Measurements from ENCODE around the gene CKM. TPM values are rescaled to one million over a fixed set of nuclear protein-coding genes. Genes with fewer than 3 reads are reported as not detected.
"Not testable (repeated sequence)": the region's sequence is repeated elsewhere in the genome, so short reads cannot be mapped to it uniquely, and the experiment has no call there.

Gene CKM
- total RNA-seq, 2 donors from 2014 or later = 0.29 TPM; not detected in 1

GRCh38 chr19:45344621-45345505, 22.2 kb upstream of the CKM start:
- DNase-seq (ENCODE audit: low spot score) (no peak), ATAC-seq (no peak)
- H3K4me1 Mint-ChIP-seq (ENCODE audit: low read depth in 2 of 2) = peaks cover 0 to 3% of the 10 kb centered on the region in 2 donors
- no peak overlapping the region for H3K4me3 Mint-ChIP-seq
- H3K36me3 Mint-ChIP-seq = no peaks in the 10 kb centered on the region
- H3K27ac Mint-ChIP-seq = no peak overlapping the region
- H3K27me3 Mint-ChIP-seq = peaks cover 6 to 10% of the 10 kb centered on the region in 2 donors
- no peaks in the 10 kb centered on the region for H3K9me3 Mint-ChIP-seq

GRCh38 chr19:45342911-45343310, 20.2 kb upstream of the CKM start:
- ATAC-seq (no peak), DNase-seq (ENCODE audit: low spot score) (no peak)
- Mint-ChIP-seq H3K27ac (no peak overlapping the region), H3K4me1 (ENCODE audit: low read depth in 2 of 2) (peaks cover 5 to 7% of the 10 kb centered on the region in 2 donors), H3K36me3 (no peaks in the 10 kb centered on the region), H3K9me3 (no peaks in the 10 kb centered on the region), H3K4me3 (no peak overlapping the region), H3K27me3 (peaks cover 8 to 17% of the 10 kb centered on the region in 2 donors)

GRCh38 chr19:45340899-45341453, 18.3 kb upstream of the CKM start:
- peaks cover 5 to 7% of the 10 kb centered on the region in 2 donors for H3K4me1 Mint-ChIP-seq (ENCODE audit: low read depth in 2 of 2)
- no peaks in the 10 kb centered on the region for H3K36me3 Mint-ChIP-seq
- ATAC-seq = no peak
- H3K4me3 Mint-ChIP-seq = no peak overlapping the region
- peaks cover 8 to 15% of the 10 kb centered on the region in 2 donors for H3K27me3 Mint-ChIP-seq
- no peak overlapping the region for H3K27ac Mint-ChIP-seq
- DNase-seq (ENCODE audit: low spot score) = no peak
- H3K9me3 Mint-ChIP-seq = no peaks in the 10 kb centered on the region

DNA sequence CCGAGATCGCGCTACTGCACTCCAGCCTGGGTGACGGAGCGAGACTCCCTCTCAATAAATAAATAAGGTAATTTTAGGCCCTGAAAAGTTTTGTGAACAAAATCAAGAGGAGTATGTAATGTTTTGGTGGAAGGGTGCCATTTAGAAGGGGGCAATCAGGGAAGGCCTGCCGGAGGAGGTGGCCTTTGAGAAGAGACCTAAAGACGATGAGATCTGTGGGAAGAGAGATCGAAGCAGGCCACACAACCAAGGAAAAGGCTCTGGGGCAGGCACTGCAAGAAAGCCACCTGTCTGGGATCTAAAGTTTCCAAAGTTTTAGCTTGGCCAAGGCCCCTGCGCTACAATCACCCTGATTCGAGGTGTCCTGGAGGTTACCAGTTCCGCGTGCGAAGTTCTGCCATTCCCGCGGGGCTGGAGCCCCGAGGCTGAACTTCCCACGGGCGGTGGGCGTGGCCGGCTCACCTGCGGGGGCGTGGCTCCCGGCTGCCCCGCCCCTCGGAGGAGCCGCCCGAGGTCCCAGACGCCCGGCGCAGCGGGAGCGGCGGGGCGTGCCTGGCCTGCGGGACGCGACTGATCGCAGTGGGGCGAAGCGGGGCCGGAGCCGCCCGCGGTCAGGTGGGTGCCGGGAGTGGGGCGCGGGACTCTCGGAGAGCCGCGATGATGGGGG, 17.7 kb upstream of the CKM start, which contains the start of gene KLC3:
Gene KLC3 (plus strand): TSS at position 519 of the 667 bp plus-strand sequence. CDS start 4,792 bp downstream, outside the sequence.
- peak within 1 kb of the TSS; percentile 75 for H3K4me3 Mint-ChIP-seq
- H3K27ac Mint-ChIP-seq = no peak within 1 kb of the TSS
- DNase-seq (ENCODE audit: low spot score) = no peak
- H3K4me1 Mint-ChIP-seq (ENCODE audit: low read depth in 2 of 2) = peaks cover 5 to 7% of the 10 kb centered on the region in 2 donors
- ATAC-seq = peak in 1 of 2 donors; percentile 56
- no peaks in the 10 kb centered on the region for H3K36me3 Mint-ChIP-seq
- H3K27me3 Mint-ChIP-seq = peaks cover 8 to 14% of the 10 kb centered on the region in 2 donors
- H3K9me3 Mint-ChIP-seq = no peaks in the 10 kb centered on the region

DNA sequence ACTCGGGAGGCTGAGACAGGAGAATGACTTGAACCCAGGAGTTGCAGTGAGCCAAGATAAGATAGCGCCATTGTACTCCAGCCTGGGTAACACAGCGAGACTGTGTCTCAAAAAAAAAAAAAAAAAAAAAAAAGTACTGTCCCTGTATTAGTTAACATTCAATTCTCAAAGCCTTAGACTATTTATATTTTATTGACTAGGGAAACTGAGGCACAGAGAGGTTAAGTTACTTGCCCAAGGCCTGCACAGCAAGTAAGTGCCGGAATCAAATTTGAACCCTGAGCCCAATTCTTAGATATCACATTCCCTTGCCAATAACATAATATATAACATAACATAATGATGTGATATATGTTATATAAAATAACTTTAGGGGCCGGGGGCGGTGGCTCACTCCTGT, 17.0 kb upstream of the CKM start:
- peaks cover 8 to 11% of the 10 kb centered on the region in 2 donors for H3K27me3 Mint-ChIP-seq
- H3K4me3 Mint-ChIP-seq = peak overlapping the region; percentile 75
- no peak for ATAC-seq
- no peaks in the 10 kb centered on the region for H3K36me3 Mint-ChIP-seq
- H3K4me1 Mint-ChIP-seq (ENCODE audit: low read depth in 2 of 2) = peaks cover 5 to 7% of the 10 kb centered on the region in 2 donors
- no peak for DNase-seq (ENCODE audit: low spot score)
- no peak overlapping the region for H3K27ac Mint-ChIP-seq
- no peaks in the 10 kb centered on the region for H3K9me3 Mint-ChIP-seq

DNA sequence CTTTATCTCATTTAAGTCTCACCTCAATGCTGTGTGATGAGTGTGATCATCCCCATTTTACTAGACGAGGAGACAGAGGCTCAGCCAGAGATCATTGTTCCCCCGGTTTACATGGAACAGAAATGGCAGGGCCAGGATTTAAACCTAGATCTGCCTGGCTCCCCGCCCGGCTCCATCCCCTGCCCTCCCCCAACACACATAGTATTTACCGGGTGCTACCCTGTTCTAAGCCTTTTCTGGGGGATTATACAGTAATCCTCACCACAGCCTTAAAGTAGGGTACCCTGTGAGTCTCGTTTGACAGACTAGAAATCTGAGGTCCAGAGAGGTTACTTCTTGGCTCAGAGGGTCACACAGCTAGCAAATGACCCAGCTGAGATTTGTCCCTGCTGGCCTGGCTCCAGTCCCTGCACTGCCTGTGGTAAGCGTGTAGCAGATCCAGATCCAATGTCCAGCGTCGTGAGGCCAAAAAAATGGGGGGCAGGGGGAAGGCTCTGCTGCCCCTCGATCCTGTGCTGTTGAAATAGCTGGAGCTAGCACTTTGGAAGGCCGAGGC, 14.1 kb upstream of the CKM start:
- DNase-seq (ENCODE audit: low spot score) (no peak), ATAC-seq (no peak)
- H3K27me3 Mint-ChIP-seq = peaks cover 8 to 11% of the 10 kb centered on the region in 2 donors
- H3K4me1 Mint-ChIP-seq (ENCODE audit: low read depth in 2 of 2) = peaks cover 5 to 7% of the 10 kb centered on the region in 2 donors
- H3K4me3 Mint-ChIP-seq = no peak overlapping the region
- H3K27ac Mint-ChIP-seq = no peak overlapping the region
- no peaks in the 10 kb centered on the region for H3K9me3 Mint-ChIP-seq
- H3K36me3 Mint-ChIP-seq = no peaks in the 10 kb centered on the region

- not testable (repeated sequence) for H3K4me3 Mint-ChIP-seq; ATAC-seq; H3K27ac Mint-ChIP-seq; H3K27me3 Mint-ChIP-seq; H3K4me1 Mint-ChIP-seq (ENCODE audit: low read depth in 2 of 2); H3K9me3 Mint-ChIP-seq; H3K36me3 Mint-ChIP-seq; DNase-seq (ENCODE audit: low spot score)
Observed at GRCh38 chr19:45334881-45335280, 12.2 kb upstream of the CKM start.

- peaks cover 0 to 3% of the 10 kb centered on the region in 2 donors for H3K27me3 Mint-ChIP-seq
- no peak overlapping the region for H3K27ac Mint-ChIP-seq
- ATAC-seq (no peak), DNase-seq (ENCODE audit: low spot score) (no peak)
- H3K36me3 Mint-ChIP-seq = no peaks in the 10 kb centered on the region
- H3K4me3 Mint-ChIP-seq = no peak overlapping the region
- peaks cover 4 to 5% of the 10 kb centered on the region in 2 donors for H3K4me1 Mint-ChIP-seq (ENCODE audit: low read depth in 2 of 2)
- no peaks in the 10 kb centered on the region for H3K9me3 Mint-ChIP-seq
Observed at GRCh38 chr19:45333609-45334303, 11.1 kb upstream of the CKM start.

DNA sequence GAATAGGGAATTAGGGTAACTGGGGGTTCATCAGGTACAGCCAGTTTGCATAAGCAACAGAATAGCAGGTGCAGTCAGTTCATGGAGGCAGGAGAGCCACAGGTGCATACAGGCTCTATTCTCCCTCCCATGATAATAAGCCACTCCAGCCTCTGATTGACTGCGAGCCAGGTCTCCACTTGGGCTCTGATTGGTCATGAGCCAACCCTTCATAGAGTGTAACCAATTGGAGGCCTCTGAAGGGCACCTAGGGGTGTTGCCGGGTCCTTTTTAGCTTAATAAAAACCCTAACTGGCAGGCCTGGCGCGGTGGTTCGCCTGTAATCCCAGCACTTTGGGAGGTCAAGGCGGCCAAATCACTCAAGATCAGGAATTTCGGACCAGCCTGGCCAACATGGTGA, 8.7 kb upstream of the CKM start:
- H3K9me3 Mint-ChIP-seq = no peaks in the 10 kb centered on the region
- no peak overlapping the region for H3K4me3 Mint-ChIP-seq
- peaks cover 0 to 1% of the 10 kb centered on the region in 2 donors for H3K4me1 Mint-ChIP-seq (ENCODE audit: low read depth in 2 of 2)
- DNase-seq (ENCODE audit: low spot score) = no peak
- H3K36me3 Mint-ChIP-seq = no peaks in the 10 kb centered on the region
- peaks cover 0 to 3% of the 10 kb centered on the region in 2 donors for H3K27me3 Mint-ChIP-seq
- no peak overlapping the region for H3K27ac Mint-ChIP-seq
- ATAC-seq = no peak

GRCh38 chr19:45327404-45328143, 4.9 kb upstream of the CKM start:
- ATAC-seq (no peak), DNase-seq (ENCODE audit: low spot score) (no peak)
- Mint-ChIP-seq H3K9me3 (no peaks in the 10 kb centered on the region), H3K4me1 (ENCODE audit: low read depth in 2 of 2) (peaks cover 0 to 4% of the 10 kb centered on the region in 2 donors), H3K27ac (no peak overlapping the region), H3K27me3 (peaks cover 9 to 10% of the 10 kb centered on the region in 2 donors), H3K36me3 (no peaks in the 10 kb centered on the region), H3K4me3 (no peak overlapping the region)

DNA sequence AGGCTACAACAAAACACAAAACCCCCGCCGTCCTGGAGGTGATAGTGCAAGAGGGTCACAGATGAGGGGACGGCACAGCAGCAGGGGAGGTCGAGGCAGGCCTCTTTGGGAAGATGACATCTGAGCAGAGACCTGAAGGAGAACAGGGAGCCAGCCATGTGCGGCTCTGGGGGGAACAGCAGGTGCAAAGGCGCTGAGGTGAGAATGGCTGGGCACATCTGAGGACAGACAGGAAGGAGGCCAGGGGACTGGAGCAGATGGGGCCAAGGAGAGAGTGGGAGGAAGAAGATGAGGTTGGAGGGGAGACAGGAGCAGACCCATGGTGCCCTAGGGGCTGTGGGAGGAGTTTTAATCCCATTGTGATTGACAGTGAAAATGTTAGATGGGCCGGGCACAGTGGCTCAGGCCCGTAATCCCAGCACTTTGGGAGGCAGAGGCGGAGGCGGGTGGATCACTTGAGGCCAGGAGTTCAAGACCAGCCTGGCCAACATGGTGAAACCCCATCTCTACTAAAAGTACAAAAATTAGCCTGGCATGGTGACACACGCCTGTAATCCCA, 1.8 kb upstream of the CKM start:
- Mint-ChIP-seq H3K4me1 (ENCODE audit: low read depth in 2 of 2) (peaks cover 0 to 4% of the 10 kb centered on the region in 2 donors), H3K27ac (no peak overlapping the region), H3K4me3 (no peak overlapping the region), H3K36me3 (no peaks in the 10 kb centered on the region), H3K27me3 (peaks cover 9 to 10% of the 10 kb centered on the region in 2 donors), H3K9me3 (no peaks in the 10 kb centered on the region)
- ATAC-seq (no peak), DNase-seq (ENCODE audit: low spot score) (no peak)

- DNase-seq (ENCODE audit: low spot score) (no peak), ATAC-seq (no peak)
- Mint-ChIP-seq H3K36me3 (no peaks in the 10 kb centered on the region), H3K27ac (no peak overlapping the region), H3K9me3 (no peaks in the 10 kb centered on the region), H3K4me1 (ENCODE audit: low read depth in 2 of 2) (peaks cover 0 to 4% of the 10 kb centered on the region in 2 donors), H3K4me3 (no peak overlapping the region), H3K27me3 (peaks cover 9 to 10% of the 10 kb centered on the region in 2 donors)
Observed at GRCh38 chr19:45323671-45324081, 1.0 kb upstream of the CKM start.

Data from natural killer cell treated with Interleukin-12 subunit alpha and Interleukin-12 subunit beta and Interleukin-15 and Interleukin-18, amount 100 ng/mL, for 72 hours (primary cell).